ENCODE data around the gene HSD17B12.
A peak's percentile ranks its signal among the peaks of the same experiment; 100 is the strongest.

Gene HSD17B12

GRCh38 chr11:43688394-43688793 is 7.9 kb downstream of the HSD17B12 start:
- DNase-seq = no peak

GRCh38 chr11:43689167-43689566 is 8.6 kb downstream of the HSD17B12 start:
- no peak for DNase-seq

GRCh38 chr11:43690929-43691725 is 10.6 kb downstream of the HSD17B12 start:
- DNase-seq = no peak

GRCh38 chr11:43691806-43692205 is 11.3 kb downstream of the HSD17B12 start:
- DNase-seq = no peak

- no peak for DNase-seq
Observed at GRCh38 chr11:43693069-43693468, 12.5 kb downstream of the HSD17B12 start.

- no peak for DNase-seq
Observed at GRCh38 chr11:43693731-43694130, 13.2 kb downstream of the HSD17B12 start.

- no peak for DNase-seq
Observed at GRCh38 chr11:43694477-43694876, 13.9 kb downstream of the HSD17B12 start.

GRCh38 chr11:43697679-43698078 is 17.1 kb downstream of the HSD17B12 start:
- peak; percentile 18 for DNase-seq

GRCh38 chr11:43699870-43700269 is 19.3 kb downstream of the HSD17B12 start:
- no peak for DNase-seq

- no peak for DNase-seq
Observed at GRCh38 chr11:43706631-43707030, 26.1 kb downstream of the HSD17B12 start.

GRCh38 chr11:43708776-43709175 is 28.2 kb downstream of the HSD17B12 start:
- DNase-seq = no peak

GRCh38 chr11:43709689-43710088 is 29.2 kb downstream of the HSD17B12 start:
- no peak for DNase-seq

GRCh38 chr11:43712676-43713075 is 32.1 kb downstream of the HSD17B12 start:
- DNase-seq = peak; percentile 61

GRCh38 chr11:43718373-43718772 is 37.8 kb downstream of the HSD17B12 start:
- no peak for DNase-seq

- peak; percentile 5 for DNase-seq
Observed at GRCh38 chr11:43723617-43724016, 43.1 kb downstream of the HSD17B12 start.

- no peak for DNase-seq
Observed at GRCh38 chr11:43732225-43732624, 51.7 kb downstream of the HSD17B12 start.

GRCh38 chr11:43734256-43734655 is 53.7 kb downstream of the HSD17B12 start:
- DNase-seq = no peak

GRCh38 chr11:43735115-43735514 is 54.6 kb downstream of the HSD17B12 start:
- no peak for DNase-seq

GRCh38 chr11:43735961-43736360 is 55.4 kb downstream of the HSD17B12 start:
- peak; percentile 76 for DNase-seq

- DNase-seq = peak; percentile 85
Observed at GRCh38 chr11:43736502-43737200, 56.1 kb downstream of the HSD17B12 start.

- DNase-seq = no peak
Observed at GRCh38 chr11:43737201-43737590, 56.7 kb downstream of the HSD17B12 start.

- DNase-seq = peak; percentile 86
Observed at GRCh38 chr11:43738600-43739409, 58.3 kb downstream of the HSD17B12 start.

GRCh38 chr11:43746670-43747069 is 66.1 kb downstream of the HSD17B12 start:
- DNase-seq = no peak
